ENCODE results near the gene NDFIP1.

NDFIP1 gene

DNA sequence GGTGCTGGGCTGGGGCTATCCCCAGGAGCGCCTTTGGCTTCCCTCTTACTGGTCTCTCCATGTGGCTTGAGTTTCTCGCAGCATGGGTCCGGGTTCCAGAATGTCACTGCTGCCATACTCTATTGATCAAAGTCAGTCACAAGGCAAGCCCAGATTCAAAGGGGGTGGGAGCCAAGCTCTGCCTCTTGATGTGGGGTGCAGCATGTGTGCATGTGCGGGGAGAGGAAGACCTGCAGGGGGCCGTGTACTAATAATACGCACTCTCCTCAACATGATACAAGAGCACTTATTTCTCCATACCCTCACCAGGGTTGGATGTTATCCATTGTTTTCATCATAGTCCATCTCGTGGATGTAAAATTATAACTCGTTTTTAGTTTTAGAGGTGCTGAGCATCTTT lies 81.2 kb downstream of the NDFIP1 start:
- DNase-seq (ENCODE audit: low spot score), result no peak

- DNase-seq (ENCODE audit: low spot score), result no peak
Observed at GRCh38 chr5:142191776-142192175, 83.2 kb downstream of the NDFIP1 start.

DNA sequence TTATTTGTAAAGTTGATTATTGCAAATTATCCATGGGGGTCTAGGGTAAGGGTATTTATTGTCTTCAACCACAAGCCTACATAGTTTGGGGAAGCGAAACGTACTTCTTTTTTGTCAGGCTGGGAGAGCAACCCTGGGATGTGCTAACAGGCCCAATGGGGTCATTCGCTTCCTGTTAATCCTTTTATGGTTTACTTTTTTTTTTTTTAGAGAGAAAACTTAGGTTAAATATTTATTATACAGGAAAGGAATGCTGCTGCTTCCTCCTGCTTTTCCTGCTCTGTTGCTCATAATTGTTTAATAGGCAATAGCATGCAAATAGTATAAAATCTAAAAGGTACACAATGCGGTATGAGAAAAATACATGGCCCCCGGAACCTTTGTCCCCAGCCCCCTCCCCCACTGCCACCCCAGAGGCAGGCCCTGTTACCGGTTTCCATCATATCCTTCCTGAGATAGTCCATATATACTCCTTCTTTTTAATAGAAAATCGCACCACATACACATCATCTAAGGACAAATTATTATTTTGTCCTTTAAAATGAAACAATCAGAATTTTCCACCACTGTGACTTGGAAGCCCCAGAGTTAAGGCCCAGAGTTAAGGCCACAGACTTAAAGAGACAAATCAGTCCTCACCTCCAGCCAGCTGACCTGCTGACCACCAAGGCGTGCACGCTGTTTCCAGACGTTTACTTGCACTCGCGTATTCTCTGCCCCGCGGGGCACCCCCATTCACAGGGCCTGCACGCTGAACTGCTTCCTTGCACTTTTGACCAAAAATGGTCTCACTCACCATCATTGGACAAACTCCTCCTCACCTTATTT lies 83.9 kb downstream of the NDFIP1 start:
- no peak for DNase-seq (ENCODE audit: low spot score)

GRCh38 chr5:142193114-142193428 lies 84.5 kb downstream of the NDFIP1 start:
- no peak for DNase-seq (ENCODE audit: low spot score)

DNA sequence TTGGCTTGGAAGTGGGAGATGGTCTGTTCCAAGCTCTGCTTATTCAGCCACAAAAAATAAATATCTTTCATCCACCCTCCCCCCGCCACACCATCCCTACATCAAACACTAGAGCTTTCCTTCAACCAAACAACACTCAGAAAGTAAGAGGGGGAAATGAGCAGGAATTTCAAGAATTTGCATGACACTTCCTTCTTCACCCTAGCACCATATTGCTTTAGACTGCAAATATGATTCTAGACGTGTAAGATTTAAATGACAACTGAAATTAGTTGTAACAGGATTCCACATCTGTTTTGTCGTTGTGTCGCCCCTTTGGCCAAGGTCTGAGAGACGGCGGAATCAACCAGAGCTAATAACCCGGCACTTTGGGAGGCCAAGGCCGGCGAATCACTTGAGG lies 88.5 kb downstream of the NDFIP1 start:
- no peak for DNase-seq (ENCODE audit: low spot score)

- no peak for DNase-seq (ENCODE audit: low spot score)
Observed at GRCh38 chr5:142197781-142198180, 89.2 kb downstream of the NDFIP1 start.

DNA sequence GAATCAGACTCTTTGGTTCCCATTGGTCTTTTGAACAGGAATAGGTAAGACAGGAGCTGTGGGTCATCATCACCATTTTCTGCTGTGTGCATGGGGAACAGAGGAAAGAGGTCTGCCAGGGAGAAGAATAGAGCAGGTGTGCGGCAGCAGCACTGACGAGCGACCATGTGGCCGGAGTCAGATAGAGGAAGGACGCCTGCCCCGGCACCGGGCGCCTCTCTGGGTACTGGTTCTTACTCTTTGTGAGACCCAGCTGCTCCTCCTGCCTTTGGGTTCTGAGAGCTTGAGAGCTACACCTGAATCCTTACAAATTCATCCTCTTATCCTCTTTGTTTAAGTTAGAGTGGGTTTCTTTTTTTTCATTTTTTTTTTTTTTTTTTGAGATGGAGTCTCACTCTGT lies 90.8 kb downstream of the NDFIP1 start:
- no peak for DNase-seq (ENCODE audit: low spot score)

GRCh38 chr5:142200387-142200786 lies 91.8 kb downstream of the NDFIP1 start:
- no peak for DNase-seq (ENCODE audit: low spot score)

GRCh38 chr5:142201471-142201887 lies 92.9 kb downstream of the NDFIP1 start:
- peak; percentile 74 for DNase-seq (ENCODE audit: low spot score)

- peak; percentile 24 for DNase-seq (ENCODE audit: low spot score)
Observed at GRCh38 chr5:142202282-142202681, 93.7 kb downstream of the NDFIP1 start.
